ENCODE results near the gene FSTL3. TPM values are rescaled to one million over a fixed set of nuclear protein-coding genes. Genes with fewer than 3 reads are reported as not detected.
"Not testable (repeated sequence)": the region's sequence is repeated elsewhere in the genome, so short reads cannot be mapped to it uniquely, and the experiment has no call there.

The FSTL3 gene
- 1 to 10 TPM; 2.0 to 5.3 (median 4.1) TPM for total RNA-seq
- 2.1 TPM for total RNA-seq (2013)
- 0.93 to 4.9 (median 2.3) reads per million in 29 experiments for total RNA-seq

DNA sequence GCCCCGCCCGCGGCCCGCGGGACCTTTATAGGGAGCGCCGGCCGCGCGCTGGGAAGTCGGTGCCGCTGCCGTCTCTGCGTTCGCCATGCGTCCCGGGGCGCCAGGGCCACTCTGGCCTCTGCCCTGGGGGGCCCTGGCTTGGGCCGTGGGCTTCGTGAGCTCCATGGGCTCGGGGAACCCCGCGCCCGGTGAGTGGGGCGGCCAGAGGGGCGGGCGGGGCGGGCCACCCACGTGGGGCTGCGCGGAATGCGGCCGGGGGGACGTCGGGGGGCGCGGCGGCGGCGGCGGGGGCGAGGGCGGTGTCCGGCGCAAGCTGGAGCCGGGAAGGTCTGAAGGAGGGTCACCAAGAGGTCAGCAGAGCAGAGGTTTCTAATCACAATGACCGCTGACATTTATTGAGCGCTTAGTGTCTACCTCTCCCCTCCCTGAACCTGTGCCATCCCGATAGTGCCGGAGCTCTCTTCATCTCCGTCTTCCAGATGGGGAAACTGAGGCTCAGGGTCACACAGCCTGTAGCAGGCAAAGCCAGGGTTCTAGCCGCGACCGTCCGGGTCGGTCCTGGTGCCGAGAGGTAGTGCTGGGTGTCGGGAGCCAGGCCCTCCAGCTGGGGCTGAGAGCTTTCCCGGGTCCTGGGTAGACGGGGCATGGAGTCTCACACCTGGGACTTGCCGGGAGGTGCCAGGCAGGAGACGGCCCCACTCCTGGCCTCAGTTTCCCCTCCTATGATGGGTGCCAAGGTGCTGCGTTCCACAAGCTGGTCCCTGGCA lies at the start of gene FSTL3:
FSTL3 (plus strand) TSS at position 54 of the 767 bp plus-strand sequence; CDS start at position 86, 32 bp downstream.
- H3K27me3 Mint-ChIP-seq, result peaks cover 13 to 24% of the 10 kb centered on the region in 2 donors
- H3K4me1 Mint-ChIP-seq, result peaks cover 9 to 11% (median 11%) of the 10 kb centered on the region in 3 donors
- H3K4me3 Mint-ChIP-seq, result peak within 1 kb of the TSS in 2 of 3 donors; percentile 13 to 37
- Histone ChIP-seq H3K27ac (ENCODE audit: low read length) (no peak within 1 kb of the TSS), H3K4me1 (ENCODE audit: control insufficient read depth in 1 of 2, extremely low read depth in 1 of 2, insufficient read depth in 2 of 2, low read length in 2 of 2) (peaks cover 5 to 28% of the 10 kb centered on the region in 2 experiments), H3K4me3 (ENCODE audit: control insufficient read depth in 1 of 2, extremely low read depth in 1 of 2, low read length in 1 of 2) (no peak within 1 kb of the TSS), H3K36me3 (ENCODE audit: control insufficient read depth in 2 of 2, extremely low read depth in 1 of 2, insufficient read depth in 1 of 2, low read length in 1 of 2) (no peaks in the 10 kb centered on the region), H3K27me3 (replicated peaks in 1 of 2; ENCODE audit: control insufficient read depth in 2 of 2, extremely low read depth in 1 of 2, insufficient read depth in 2 of 2, low read length in 1 of 2) (peaks cover 0 to 64% of the 10 kb centered on the region in 2 experiments), H3K9me3 (no peaks in the 10 kb centered on the region)
- ChIA-PET POLR2A (no interaction called here), CTCF (interaction anchor here in 1 of 2 donors (0.6 kb wide), 1 partner anchor 102 kb away, joined by 3 read pairs; no protein-coding TSS in a partner anchor)
- peak within 1 kb of the TSS in 1 of 2 donors; percentile 31 for H3K27ac Mint-ChIP-seq
- no peaks in the 10 kb centered on the region for H3K9me3 Mint-ChIP-seq
- 18% methylated on average over 47 of the region's 63 CpGs for WGBS (ENCODE audit: insufficient coverage)
- no peaks in the 10 kb centered on the region for H3K36me3 Mint-ChIP-seq
- ATAC-seq (replicated peaks in 1 of 4) (no peak), DNase-seq (no peak)

- ChIA-PET CTCF (interaction anchor here (0.6 to 0.7 kb wide), 2 partner anchors 17 to 63 kb away, joined by 3 to 4 read pairs; no protein-coding TSS in a partner anchor), POLR2A (interaction anchor here in 1 of 2 donors (0.8 kb wide), 1 partner anchor 413 kb away, joined by 8 read pairs; the partner anchor contains the start of gene ABCA7)
- ATAC-seq (replicated peaks in 1 of 4); H3K4me3 Mint-ChIP-seq; H3K27ac Mint-ChIP-seq; H3K27me3 Mint-ChIP-seq; H3K4me3 ChIP-seq (ENCODE audit: control insufficient read depth in 1 of 2, extremely low read depth in 1 of 2, low read length in 1 of 2); H3K27ac ChIP-seq (ENCODE audit: low read length); H3K27me3 ChIP-seq (replicated peaks in 1 of 2; ENCODE audit: control insufficient read depth in 2 of 2, extremely low read depth in 1 of 2, insufficient read depth in 2 of 2, low read length in 1 of 2); DNase-seq; H3K9me3 ChIP-seq; H3K9me3 Mint-ChIP-seq: not testable (repeated sequence)
- H3K4me1 ChIP-seq (ENCODE audit: control insufficient read depth in 1 of 2, extremely low read depth in 1 of 2, insufficient read depth in 2 of 2, low read length in 2 of 2), result peaks cover 0 to 17% of the 10 kb centered on the region in 2 experiments
- WGBS (ENCODE audit: insufficient coverage), result no CpG with 5 or more reads among the region's 7 CpGs
- Mint-ChIP-seq H3K36me3 (peaks cover 26% of the 10 kb centered on the region), H3K4me1 (peaks cover 18 to 19% (median 19%) of the 10 kb centered on the region in 3 donors)
- H3K36me3 ChIP-seq (ENCODE audit: control insufficient read depth in 2 of 2, extremely low read depth in 1 of 2, insufficient read depth in 1 of 2, low read length in 1 of 2), result peaks cover 15 to 47% of the 10 kb centered on the region in 2 donors
These were observed 49.6 kb upstream of the FSTL3 start for GRCh38 chr19:626566-626965.

DNA sequence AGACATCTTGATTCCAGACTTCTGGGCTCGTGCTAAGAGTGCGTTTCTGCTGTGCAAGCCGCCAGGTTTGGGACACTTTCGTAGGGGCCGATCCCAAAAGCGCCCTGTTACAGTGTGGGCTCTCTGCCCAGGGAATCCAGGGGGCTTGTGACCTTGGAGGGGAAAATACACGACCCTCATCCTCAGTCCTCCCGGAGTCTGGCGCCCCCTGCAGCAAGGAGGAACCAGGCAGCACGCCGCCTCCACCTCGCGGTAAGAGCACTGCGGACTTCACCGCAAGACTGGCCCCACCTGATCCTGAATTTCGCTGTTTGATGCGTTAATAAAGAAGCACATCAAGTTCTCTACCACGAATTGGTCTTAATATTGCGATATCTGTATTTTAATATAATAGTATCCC lies 48.0 kb upstream of the FSTL3 start:
- ChIA-PET POLR2A (no interaction called here), CTCF (no interaction called here)
- Mint-ChIP-seq H3K27me3 (no peaks in the 10 kb centered on the region), H3K4me1 (peaks cover 25 to 30% (median 28%) of the 10 kb centered on the region in 3 donors), H3K9me3 (no peaks in the 10 kb centered on the region), H3K4me3 (no peak overlapping the region), H3K36me3 (peaks cover 26% of the 10 kb centered on the region), H3K27ac (no peak overlapping the region)
- DNase-seq, result peak in 5 of 35 experiments; percentile 18 to 41 (median 24)
- Histone ChIP-seq H3K9me3 (no peaks in the 10 kb centered on the region), H3K36me3 (ENCODE audit: control insufficient read depth in 2 of 2, extremely low read depth in 1 of 2, insufficient read depth in 1 of 2, low read length in 1 of 2) (peaks cover 7 to 39% of the 10 kb centered on the region in 2 donors), H3K27me3 (replicated peaks in 1 of 2; ENCODE audit: control insufficient read depth in 2 of 2, extremely low read depth in 1 of 2, insufficient read depth in 2 of 2, low read length in 1 of 2) (no peaks in the 10 kb centered on the region), H3K4me1 (ENCODE audit: control insufficient read depth in 1 of 2, extremely low read depth in 1 of 2, insufficient read depth in 2 of 2, low read length in 2 of 2) (peaks cover 2 to 32% of the 10 kb centered on the region in 2 experiments), H3K4me3 (ENCODE audit: control insufficient read depth in 1 of 2, extremely low read depth in 1 of 2, low read length in 1 of 2) (no peak overlapping the region), H3K27ac (ENCODE audit: low read length) (no peak overlapping the region)
- ATAC-seq (replicated peaks in 1 of 4), result no peak
- 96% methylated on average over 9 of the region's 19 CpGs for WGBS (ENCODE audit: insufficient coverage)

GRCh38 chr19:629515-629914 lies 46.7 kb upstream of the FSTL3 start:
- Mint-ChIP-seq H3K4me1 (peaks cover 36 to 37% (median 36%) of the 10 kb centered on the region in 3 donors), H3K36me3 (peaks cover 21% of the 10 kb centered on the region)
- H3K27ac ChIP-seq (ENCODE audit: low read length); H3K4me3 ChIP-seq (ENCODE audit: control insufficient read depth in 1 of 2, extremely low read depth in 1 of 2, low read length in 1 of 2); H3K27ac Mint-ChIP-seq; DNase-seq; POLR2A ChIA-PET; CTCF ChIA-PET; ATAC-seq (replicated peaks in 1 of 4); H3K27me3 ChIP-seq (replicated peaks in 1 of 2; ENCODE audit: control insufficient read depth in 2 of 2, extremely low read depth in 1 of 2, insufficient read depth in 2 of 2, low read length in 1 of 2); H3K9me3 ChIP-seq; H3K9me3 Mint-ChIP-seq; H3K27me3 Mint-ChIP-seq; H3K4me3 Mint-ChIP-seq: not testable (repeated sequence)
- H3K4me1 ChIP-seq (ENCODE audit: control insufficient read depth in 1 of 2, extremely low read depth in 1 of 2, insufficient read depth in 2 of 2, low read length in 2 of 2), result peaks cover 2 to 42% of the 10 kb centered on the region in 2 experiments
- 97% methylated on average over 25 of the region's 25 CpGs for WGBS (ENCODE audit: insufficient coverage)
- peaks cover 3 to 29% of the 10 kb centered on the region in 2 donors for H3K36me3 ChIP-seq (ENCODE audit: control insufficient read depth in 2 of 2, extremely low read depth in 1 of 2, insufficient read depth in 1 of 2, low read length in 1 of 2)

DNA sequence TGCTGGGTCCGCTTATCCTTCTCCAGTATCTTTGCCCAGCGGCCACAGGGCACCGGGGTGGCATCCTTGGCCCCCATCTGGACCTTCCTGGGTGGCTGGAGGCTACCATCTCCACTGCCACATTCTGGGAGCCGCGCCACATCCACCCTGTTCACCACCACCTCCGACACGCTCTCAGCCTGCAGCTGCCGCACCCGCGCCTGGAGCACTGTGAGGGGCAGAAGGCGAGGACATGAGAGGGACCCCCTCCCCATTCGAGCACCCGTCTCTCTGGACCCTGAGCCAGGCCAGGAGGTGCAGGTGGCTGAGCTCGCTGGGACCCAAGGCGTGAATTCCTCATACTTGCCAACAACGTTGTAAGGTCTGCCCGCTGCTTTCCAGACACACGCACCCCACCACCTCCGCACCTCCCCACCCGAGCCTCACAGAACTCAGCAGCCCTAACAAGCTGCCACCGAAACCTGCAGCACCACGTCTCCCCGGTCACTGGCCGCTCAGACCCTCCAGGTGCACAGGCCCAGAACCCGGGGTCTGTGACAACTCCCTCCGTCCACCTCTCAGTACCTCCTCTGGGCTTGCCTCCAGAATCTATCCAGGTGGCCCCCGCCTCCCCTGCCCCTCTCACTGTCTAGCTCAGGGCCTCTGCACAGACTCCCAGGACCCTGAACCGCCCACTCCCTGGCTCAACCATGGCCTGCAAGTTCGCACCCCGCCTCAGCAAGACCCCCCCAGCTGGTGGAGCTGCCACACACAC lies 46.1 kb upstream of the FSTL3 start:
- CTCF ChIA-PET, result no interaction called here
- Mint-ChIP-seq H3K27ac (peak overlapping the region in 1 of 2 donors; percentile 43), H3K36me3 (peaks cover 21% of the 10 kb centered on the region), H3K9me3 (no peaks in the 10 kb centered on the region), H3K4me1 (peaks cover 36 to 37% (median 36%) of the 10 kb centered on the region in 3 donors), H3K4me3 (peak overlapping the region in 1 of 3 donors; percentile 81), H3K27me3 (no peaks in the 10 kb centered on the region)
- 96% methylated on average over 25 of the region's 30 CpGs for WGBS (ENCODE audit: insufficient coverage)
- POLR2A ChIA-PET, result interaction anchor here in 1 of 2 donors (0.6 kb wide), 1 partner anchor 58 kb away, joined by 3 read pairs; the partner anchor contains the start of gene BSG
- peaks cover 2 to 42% of the 10 kb centered on the region in 2 experiments for H3K4me1 ChIP-seq (ENCODE audit: control insufficient read depth in 1 of 2, extremely low read depth in 1 of 2, insufficient read depth in 2 of 2, low read length in 2 of 2)
- H3K4me3 ChIP-seq (ENCODE audit: control insufficient read depth in 1 of 2, extremely low read depth in 1 of 2, low read length in 1 of 2), result no peak overlapping the region
- DNase-seq, result no peak
- no peaks in the 10 kb centered on the region for H3K27me3 ChIP-seq (replicated peaks in 1 of 2; ENCODE audit: control insufficient read depth in 2 of 2, extremely low read depth in 1 of 2, insufficient read depth in 2 of 2, low read length in 1 of 2)
- no peaks in the 10 kb centered on the region for H3K9me3 ChIP-seq
- ATAC-seq (replicated peaks in 1 of 4), result no peak
- H3K27ac ChIP-seq (ENCODE audit: low read length), result no peak overlapping the region
- H3K36me3 ChIP-seq (ENCODE audit: control insufficient read depth in 2 of 2, extremely low read depth in 1 of 2, insufficient read depth in 1 of 2, low read length in 1 of 2), result peaks cover 3 to 23% of the 10 kb centered on the region in 2 donors

DNA sequence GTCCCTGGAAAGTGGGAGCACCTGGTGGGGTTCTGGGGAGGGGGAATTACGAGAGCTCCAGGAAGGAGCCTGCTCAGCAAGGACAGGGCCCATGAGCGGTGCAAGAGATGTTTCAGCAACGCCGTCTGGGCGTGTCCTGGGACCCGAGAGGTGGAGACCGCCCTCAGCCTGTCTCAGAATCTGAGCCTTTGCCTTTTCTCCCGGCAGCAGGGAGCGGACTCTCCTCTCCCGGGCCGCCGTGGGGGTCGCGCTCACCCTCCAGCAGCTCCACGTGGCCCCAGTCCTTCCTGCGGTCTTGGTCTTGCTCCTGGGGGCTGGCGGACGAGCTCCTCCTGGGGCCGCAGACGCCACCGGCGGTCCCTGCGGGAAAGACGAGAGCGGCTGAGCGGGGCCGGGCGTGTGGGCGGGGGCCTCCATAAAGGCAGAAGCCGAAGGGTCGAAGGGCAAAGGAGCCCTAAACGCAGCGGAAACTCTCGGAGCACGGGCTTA lies 43.6 kb upstream of the FSTL3 start:
- Mint-ChIP-seq H3K36me3 (peaks cover 15% of the 10 kb centered on the region), H3K4me3 (peak overlapping the region; percentile 81 to 92 (median 91)), H3K27ac (peak overlapping the region; percentile 90 to 93), H3K27me3 (no peaks in the 10 kb centered on the region), H3K4me1 (peaks cover 34 to 40% (median 36%) of the 10 kb centered on the region in 3 donors), H3K9me3 (no peaks in the 10 kb centered on the region)
- peaks cover 2 to 42% of the 10 kb centered on the region in 2 experiments for H3K4me1 ChIP-seq (ENCODE audit: control insufficient read depth in 1 of 2, extremely low read depth in 1 of 2, insufficient read depth in 2 of 2, low read length in 2 of 2)
- ChIA-PET POLR2A (no interaction called here), CTCF (no interaction called here)
- no peak for ATAC-seq (replicated peaks in 1 of 4)
- peaks cover 3 to 16% of the 10 kb centered on the region in 2 donors for H3K36me3 ChIP-seq (ENCODE audit: control insufficient read depth in 2 of 2, extremely low read depth in 1 of 2, insufficient read depth in 1 of 2, low read length in 1 of 2)
- peak overlapping the region; percentile 63 for H3K27ac ChIP-seq (ENCODE audit: low read length)
- peak overlapping the region; percentile 86 for H3K4me3 ChIP-seq (ENCODE audit: control insufficient read depth in 1 of 2, extremely low read depth in 1 of 2, low read length in 1 of 2)
- no peaks in the 10 kb centered on the region for H3K9me3 ChIP-seq
- WGBS (ENCODE audit: insufficient coverage), result 5% methylated on average over 33 of the region's 35 CpGs
- no peaks in the 10 kb centered on the region for H3K27me3 ChIP-seq (replicated peaks in 1 of 2; ENCODE audit: control insufficient read depth in 2 of 2, extremely low read depth in 1 of 2, insufficient read depth in 2 of 2, low read length in 1 of 2)
- DNase-seq, result peak in 1 of 35 experiments; percentile 31

Data from T-cell (primary cell).